Astrocyte of the spinal cord (primary cell): ENCODE measurements around the gene SULF2.

Source experiments
- DNase-seq: peaks from one replicate; pipeline ENCODE4 v3.0.0; 2011; ENCODE audit warnings: low read depth, low spot score
- H3K4me3 ChIP-seq: 2 replicates; pipeline ENCODE4 v1.5.1; 2011; ENCODE audit warnings: low read depth, mild to moderate bottlenecking, low read length, moderate library complexity
- CTCF ChIP-seq: IDR thresholded peaks from 2 replicates; pipeline ENCODE4 v1.5.1; 2012; ENCODE audit warnings: low read depth, mild to moderate bottlenecking, low read length, inconsistent platforms
- in situ Hi-C: cut with HindIII; loops from 2 replicates; pipeline ENCODE4 v1.10.0; 2017; ENCODE audit warnings: low sequenced_read_pairs

Gene SULF2

DNA sequence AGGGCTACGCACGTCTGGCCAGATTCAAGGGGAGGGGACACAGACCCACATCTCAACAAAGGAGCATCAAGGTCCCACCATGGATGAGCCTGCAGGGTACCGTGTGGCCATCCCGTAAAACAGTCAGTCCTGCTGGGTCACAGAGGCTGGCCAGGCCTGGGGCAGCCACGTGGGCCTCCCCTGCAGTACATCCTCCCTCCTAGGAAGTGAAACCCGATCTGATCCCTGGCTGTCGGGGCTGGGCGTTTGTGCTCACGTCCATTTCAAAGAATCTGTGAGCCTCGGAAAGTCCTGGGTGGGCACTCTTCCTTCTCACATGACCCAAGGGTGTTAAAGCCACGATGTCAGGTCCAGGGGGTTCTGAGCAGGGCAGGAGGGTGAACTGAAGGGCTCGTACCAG is 14.3 kb downstream of the SULF2 start:
- H3K4me3 ChIP-seq = no peak overlapping the region
- in situ Hi-C loops = no loop called here
- no peak for DNase-seq
- TF ChIP-seq CTCF = no peak

GRCh38 chr20:47768016-47768824 is 17.1 kb downstream of the SULF2 start:
- no peak for DNase-seq
- no peak for TF ChIP-seq CTCF
- in situ Hi-C loops = no loop called here
- no peak overlapping the region for H3K4me3 ChIP-seq

DNA sequence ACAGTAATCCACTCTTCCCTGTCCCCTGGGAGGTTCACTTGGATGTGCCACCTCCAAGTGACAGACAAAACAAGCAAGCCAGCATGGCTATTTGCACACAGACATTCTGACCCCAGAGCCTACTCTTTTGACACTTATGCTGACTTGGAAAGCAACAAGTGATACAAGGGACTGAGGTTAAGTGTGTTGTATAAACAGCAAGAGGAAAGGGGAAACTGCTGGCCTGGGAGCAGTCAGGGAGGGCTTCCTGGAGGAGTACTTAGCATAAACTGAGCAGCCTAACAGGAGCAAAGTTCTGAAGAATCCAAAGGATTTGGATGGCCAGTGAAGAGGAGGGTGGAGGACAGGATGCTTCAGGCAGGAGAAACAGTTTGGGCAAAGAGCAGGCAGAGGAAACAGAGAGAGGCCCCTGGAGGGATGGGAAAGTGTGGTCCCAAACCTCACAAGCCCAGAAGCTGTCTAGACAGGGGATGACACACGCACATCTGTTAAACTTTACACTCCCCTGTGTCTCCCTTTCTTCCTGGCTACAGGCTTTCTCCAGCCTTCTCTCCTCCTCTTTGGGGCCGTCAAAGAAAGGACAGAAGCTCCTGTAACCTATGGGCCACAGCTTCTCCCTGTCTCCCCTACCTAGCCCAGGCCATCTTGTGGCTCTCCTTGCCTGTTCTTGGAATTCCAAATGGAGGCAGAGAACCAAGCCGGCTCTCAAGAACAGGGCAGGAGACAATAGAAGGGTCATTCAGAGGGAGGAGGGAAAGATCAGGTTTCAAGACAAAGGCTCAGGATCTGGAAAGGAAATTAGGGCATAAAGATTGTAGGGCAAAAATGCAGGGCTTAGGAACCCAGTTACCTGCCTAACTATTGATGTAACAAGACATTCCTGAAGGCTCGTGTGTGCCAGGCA is 19.3 kb downstream of the SULF2 start:
- H3K4me3 ChIP-seq = no peak overlapping the region
- in situ Hi-C loops = no loop called here
- DNase-seq = no peak
- TF ChIP-seq CTCF = no peak

DNA sequence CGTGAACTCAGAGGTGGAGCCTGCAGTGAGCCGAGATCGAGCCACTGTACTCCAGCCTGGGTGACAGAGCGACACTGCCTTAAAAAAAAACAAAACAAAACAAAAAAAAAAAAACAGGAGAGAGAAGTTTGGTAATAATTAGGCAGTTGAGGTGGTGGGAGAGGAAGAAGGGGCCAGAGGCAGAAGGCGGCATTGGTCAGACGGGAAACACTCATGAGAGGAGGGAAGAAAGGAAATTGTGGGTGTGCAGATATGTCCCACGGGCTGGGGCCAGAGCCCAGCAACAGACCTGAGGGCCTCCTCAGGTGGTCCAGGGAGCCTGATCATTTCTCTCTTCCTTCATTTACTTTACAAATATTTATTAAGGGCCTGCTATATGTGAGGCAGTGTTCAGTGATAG is 20.0 kb downstream of the SULF2 start:
- in situ Hi-C loops = no loop called here
- no peak for TF ChIP-seq CTCF
- no peak overlapping the region for H3K4me3 ChIP-seq
- DNase-seq = no peak

DNA sequence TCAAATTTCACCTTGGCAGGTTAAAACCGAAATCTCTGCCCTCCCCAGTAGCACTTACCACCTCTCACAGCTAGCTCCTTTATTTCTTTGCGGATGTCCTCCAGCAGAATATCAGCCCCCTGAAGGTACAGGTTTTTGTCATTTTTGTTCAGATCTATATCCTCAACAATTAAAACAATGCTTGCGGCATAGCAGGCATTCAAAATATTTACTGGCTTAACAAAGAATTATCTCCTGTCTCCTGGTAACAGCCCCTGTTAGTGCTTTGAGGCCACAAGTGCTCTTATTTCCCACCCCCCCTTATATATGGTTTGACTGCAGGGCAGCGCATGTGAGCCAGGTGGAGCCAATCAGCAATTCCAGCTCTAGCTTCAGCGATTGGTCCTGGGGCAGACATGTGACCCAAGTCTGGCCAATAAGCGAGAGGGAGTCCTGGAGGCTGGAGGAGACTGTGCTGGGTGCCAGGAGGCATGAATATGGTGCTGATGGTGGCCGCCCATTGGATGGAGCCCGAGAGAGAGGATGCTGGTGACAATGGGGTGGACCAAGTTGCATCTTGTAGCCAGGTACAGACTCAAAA is 21.0 kb downstream of the SULF2 start:
- in situ Hi-C loops = no loop called here
- no peak for DNase-seq
- no peak for TF ChIP-seq CTCF
- no peak overlapping the region for H3K4me3 ChIP-seq

DNA sequence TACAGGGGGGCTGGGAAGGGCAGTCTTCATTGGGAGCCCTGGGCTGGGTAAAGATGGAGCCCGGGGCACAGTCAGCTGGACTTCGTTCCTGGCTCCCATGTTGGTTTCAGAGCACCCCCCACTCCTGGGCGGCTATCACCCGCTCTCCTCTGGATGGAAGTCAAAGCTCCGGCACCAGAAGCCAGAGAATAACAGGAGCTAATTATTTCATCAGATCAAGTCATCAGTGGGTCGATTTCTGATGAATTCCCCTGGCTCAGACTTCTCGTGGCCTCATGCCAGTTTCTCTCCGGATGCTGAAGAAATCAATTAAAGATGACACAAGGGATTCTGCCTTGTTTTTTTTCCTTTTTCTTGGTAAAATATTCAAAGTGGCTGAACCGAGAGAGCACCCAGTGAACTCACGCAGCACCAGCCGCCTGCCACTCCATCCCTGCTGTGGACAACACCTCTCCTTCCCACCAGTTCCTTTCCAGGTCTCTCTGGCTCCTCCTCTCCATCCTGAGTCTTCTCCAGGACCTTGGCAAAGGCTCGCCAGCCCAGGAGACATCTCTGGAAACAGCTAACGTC is 22.5 kb downstream of the SULF2 start:
- DNase-seq = no peak
- H3K4me3 ChIP-seq = no peak overlapping the region
- in situ Hi-C loops = no loop called here
- TF ChIP-seq CTCF = no peak
